ENCODE data around the gene GSX1.
A peak's percentile ranks its signal among the peaks of the same experiment; 100 is the strongest.
"Not testable (repeated sequence)": the region's sequence is repeated elsewhere in the genome, so short reads cannot be mapped to it uniquely, and the experiment has no call there.

The GSX1 gene

DNA sequence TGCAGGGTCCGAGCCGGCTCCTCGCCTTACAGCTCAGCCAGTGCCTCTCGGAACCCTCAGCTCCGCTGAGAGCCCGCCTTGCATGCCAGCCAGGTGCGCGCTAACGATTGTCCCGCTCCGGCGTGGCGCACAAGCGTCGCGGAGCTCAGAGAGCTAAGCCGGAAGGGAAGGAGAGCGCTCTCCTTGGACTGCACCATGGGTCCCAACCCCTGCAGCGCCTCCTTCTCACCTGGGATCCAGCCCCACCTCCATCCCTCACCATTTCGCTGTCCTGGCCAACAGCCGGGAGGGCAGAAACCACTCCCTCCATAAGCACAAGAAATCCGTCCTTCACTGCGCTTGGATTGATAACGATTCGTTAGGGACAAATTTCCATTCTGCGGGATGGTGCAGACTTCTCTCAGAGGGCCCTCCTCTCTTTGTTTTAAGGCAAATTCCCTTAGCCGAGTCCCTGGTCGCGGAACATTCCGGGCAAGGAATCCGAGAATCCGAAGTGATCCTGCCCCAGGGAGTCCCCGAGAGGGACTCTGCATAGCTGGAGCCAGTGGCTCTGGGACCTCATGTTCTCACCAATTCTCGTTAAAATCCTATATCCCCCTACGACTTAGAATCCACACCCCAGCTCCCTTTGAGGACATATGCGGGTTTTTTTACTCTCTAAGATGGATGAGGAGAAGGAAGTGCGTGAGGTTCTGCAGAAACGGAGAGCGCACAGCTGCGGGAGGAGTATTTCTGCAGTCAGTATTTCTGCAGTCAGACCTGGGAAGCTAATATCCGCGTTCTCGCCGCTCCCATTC lies 2.8 kb downstream of the GSX1 start:
- no peak for DNase-seq

DNA sequence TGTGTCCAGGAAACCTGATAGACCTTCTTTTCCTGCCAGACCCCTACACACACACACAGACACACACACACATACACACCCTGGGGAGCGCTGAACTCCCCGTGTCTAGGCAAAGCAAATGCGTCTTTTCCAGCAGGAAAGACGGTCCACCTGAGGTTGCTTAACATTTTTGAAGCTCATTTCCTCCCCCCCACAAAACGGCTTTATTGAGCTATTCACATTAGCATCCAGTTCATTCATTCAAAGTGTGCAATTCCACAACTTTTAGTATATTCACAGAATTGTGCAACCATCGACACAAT lies 3.4 kb downstream of the GSX1 start:
- DNase-seq, result no peak

DNA sequence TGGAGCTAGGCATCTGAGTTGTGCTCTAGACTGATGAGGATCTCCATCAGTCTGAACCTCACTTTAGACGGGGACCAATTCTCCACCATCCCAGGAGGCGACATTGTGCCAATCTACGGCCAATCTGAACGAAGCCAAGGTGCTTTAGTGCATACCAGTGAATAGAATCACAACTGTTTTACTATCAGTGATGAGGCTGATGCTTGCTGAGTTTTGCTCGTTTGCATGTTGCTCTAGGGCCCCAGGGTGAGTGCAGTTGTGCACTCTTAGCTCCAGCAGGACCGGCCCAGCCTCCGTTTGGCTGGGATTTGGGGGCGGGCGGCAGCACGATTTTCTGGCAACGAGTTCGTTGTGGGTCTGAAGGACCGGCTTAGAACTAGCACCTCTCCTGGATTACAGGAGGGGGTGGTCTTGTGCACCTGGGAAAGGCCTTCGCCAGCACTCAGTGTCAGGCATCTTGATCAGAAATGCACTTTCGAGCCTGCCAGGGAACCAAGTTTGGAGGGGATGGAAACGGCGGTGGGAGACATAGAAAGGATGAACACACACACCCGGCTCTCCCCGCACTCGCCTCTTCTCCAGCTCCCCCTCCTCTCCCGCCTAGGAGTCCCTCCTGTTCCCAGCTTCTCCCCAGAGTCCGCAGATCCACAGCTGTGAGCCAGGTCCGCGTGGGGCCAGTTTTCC lies 4.4 kb downstream of the GSX1 start:
- DNase-seq, result no peak

DNA sequence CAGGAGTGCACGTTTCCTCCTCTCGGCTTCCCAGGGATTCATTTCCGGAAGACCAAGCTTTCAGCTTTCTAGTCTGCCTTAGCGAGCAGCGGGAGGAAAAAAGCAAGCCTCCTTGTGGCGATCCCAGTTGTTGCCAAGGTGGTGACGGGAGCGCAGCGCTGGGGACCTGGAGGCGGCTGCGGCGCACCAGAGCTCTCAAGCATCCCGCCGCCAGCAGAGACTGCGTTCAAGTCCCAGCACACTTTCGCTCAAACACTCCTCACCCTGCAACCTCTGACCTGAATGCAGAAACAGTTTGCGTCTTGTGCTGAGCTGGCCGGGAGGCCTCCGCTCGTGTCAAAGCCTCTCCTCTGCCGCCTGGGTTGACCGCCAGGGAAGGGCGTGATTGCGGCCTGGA lies 4.9 kb downstream of the GSX1 start:
- DNase-seq, result no peak

DNA sequence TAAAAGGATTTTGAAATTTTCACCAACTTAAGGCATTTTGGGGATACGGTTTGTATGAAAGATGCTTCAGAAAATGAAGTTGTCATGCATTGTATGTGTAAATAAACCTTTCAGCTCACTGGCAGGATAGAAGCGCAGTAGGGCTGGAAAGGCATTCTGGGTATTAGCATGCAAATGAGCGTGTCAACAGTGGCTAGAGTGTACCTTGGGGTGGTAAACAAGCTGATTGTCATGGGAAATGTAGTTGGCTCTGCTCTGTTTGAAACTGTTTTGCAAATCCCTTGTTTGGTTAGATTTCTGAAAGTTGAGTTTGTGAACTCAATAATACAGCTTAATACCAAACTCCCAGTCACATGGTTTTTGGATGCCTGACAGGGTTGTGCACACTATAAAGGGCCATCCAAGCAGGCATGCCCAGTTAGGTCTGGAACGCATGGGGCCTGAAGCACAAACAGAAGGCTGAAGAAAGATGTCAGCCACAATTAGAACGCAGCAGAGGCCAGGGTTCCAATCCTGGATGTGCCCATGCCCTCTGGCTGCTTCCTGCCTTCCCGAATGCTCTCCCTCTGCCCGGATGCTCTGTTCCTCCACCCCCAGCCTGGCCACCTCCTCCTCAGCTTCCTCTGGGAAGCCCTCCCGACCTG lies 14.6 kb downstream of the GSX1 start:
- DNase-seq, result no peak

DNA sequence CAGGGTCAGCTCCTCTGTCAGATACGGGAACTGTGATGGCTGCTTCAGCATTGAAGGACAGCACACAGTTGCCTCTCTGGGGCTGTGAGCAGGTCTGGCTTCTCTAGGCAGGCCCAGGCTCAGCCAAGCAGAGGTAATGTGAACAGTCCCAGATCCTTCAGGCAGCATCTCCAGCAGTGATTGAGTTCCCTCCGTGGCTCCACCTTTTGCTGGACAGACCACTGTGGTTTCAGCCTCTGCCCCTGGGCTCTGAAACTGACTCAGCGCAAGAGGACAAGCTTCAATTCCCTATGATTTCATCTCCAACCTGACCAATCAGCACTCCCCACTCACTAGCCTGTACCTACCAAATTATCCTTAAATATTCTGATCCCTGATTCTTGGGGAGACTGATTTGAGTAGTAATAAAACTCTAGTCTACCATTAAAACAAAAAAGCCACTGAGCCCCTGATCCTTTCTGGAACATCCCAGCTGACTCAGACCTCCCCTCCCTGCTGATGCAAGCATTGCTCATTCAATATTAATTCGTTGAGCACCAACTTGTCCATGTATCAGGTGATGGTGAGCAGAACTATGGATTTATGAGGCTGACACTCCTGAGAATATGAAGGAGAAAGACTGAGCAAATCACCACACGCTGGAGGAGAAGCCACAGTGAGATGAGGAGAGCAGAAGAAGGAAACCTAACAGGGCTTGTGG lies 16.7 kb downstream of the GSX1 start:
- no peak for DNase-seq

DNA sequence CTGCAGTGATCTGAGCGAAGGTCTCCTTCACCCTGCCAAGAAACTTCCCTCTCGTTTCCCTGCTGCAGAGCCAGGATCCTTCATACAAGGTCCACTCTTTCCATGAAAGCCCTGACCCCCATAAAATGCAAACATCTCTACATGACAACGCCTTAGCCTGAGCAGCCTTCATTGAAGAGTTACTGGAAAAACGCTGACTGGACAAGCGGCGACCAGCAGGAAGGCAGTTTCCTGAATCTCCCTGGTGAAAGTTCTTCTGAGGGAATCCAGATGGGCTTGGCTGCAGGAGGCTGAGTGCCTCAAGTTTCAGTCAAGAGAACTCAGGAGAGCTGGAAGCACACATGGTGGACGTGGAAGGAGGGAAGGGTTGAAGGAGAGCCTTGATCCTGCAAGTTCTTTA lies 17.7 kb downstream of the GSX1 start:
- no peak for DNase-seq

DNA sequence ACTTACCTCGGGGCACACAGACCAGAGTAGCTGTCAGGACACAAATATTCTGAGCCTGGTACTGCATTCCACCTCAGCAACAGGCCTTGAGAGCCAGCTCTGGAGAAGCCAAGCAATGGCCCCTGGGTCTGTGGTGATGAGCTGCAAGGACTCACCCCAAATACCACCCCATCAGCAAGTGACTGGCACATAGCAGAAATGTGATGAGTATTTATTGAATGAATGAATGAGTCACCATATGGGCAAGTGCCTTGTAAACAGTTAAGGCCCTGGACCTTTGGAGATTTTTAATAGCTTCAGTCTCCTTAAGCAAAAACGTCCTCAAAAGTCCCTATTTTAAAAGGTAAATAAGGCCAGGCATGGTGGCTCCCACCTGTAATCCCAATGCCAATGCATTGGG lies 18.2 kb downstream of the GSX1 start:
- no peak for DNase-seq

DNA sequence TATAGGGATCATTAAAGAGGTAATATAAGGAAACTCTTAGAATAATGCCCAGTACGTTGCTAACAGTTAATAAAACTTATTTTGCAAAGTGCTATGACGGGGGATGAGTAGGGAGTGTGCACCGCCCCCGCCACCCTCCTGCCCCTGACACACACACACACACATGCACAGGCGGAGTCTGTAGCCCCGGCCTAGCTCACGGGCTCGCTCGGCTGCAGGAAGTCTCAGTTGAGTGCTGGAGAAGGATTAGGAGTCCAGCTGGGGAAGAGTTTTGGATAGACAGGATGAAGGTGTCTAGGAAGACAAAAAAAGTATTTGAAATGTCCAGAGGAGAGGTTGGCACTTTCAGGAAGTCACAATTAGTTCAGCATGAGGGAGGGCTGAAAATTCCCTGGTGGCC lies 21.5 kb downstream of the GSX1 start:
- no peak for DNase-seq

DNA sequence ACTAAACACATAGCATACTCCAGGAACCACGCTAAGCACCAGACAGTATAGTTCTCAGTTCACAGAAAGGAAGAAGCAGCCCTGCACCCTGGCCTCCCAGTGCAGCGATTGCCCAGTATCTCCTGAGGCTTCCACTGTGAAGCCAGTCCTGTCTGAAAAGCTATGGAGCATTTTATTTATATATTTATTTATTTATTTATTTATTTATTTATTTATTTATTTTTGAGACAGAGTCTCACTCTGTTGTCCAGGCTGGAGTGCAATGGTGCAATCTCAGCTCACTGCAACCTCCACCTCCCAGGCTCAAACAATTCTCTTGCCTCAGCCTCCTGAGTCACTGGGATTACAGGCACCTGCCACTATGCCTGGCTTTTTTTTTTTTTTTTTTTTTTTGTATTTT lies 25.5 kb downstream of the GSX1 start:
- not testable (repeated sequence) for DNase-seq

DNA sequence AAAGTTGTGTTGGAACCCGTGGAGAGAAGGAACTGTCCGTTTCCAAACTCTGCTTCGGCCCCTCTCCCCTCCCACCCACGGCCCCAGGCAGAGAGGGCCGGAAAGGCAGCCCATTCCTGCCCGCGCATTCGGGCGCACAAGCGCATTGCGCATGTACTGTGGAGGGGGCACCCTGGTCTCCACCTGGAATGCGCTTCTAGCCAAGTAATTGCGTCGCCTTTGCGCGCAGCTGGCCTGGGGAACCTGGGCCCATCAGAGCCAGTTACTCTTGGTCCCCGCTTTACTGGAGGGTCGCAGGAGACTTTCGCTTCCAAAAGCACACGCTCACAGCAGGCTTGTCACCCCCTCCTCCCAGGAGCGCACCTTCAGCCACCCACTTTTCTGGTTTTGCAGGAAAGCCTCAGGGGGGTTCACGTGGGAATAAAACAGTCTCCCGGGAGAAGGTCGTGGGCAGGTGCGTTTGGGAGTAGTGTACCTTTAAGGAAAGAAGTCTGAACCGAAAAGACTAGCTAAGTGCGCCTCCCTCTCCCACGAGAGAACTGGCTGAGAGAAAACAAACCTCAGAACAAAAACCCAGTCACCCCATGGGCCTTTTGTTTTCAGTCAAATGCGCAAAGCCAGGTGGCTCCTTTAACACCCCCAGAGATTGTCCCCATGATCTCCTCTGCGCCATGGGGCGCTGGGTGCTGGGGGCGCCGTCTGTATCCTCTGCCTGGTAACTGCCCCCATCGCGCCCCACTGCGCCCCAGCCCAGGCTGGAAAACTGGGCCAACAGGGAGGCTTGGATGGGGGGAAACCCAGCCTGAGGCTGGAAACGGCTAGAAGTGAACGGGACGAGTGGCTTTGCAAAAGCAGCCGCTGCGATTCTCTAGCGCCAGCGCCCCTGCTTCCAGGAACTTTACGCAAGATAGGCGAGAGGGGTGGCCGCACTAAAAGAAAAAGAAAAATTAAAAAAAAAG lies 28.5 kb downstream of the GSX1 start:
- no peak for DNase-seq

DNA sequence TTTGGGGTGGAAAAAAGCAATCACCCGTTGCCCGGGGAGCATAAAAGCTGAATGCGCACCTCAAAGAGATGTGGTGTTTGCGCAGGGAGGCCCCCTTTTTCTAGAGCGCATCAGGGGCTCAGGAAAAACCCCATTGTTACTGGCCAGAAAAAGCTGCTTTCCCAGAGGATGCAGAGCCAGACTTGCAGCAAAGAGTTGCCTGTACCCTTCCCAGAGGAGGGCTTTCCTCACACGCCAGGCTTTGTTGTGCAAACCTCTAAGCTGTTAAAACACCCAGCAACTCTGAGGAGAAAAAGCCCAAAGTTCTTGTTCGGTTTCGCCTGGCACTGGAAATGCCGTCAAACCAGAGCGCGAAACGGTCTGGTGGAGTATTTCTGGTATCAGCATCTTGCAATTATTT lies 29.3 kb downstream of the GSX1 start:
- no peak for DNase-seq

DNA sequence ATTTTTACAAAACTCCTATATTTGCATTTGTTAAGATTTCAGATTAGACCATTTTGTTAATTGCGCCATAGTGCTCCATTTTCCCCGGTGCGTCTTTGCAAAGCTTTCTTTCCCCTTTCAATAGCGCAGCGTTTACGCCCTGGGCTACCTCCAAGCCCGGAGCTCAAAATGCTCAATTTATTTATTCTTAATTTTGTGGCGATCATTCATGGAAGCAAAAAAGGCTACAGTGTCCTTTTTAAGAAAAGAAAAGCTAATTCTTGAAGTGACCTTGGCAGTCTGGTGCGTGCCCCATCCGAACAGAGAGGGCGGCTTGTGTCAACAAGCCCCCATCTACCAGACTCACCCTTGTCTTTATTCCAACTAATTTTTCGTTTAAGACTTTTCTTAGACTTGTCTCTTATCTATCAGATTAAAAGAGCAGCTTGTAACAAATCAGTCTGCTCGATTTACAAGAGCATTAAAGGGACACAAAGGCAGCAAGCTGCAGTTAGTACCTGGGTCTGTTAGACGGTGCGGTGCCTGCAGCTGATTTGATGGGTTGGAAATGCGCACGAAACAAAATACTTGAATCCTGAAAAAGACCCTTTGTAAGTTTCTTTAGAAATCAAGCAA lies 30.1 kb downstream of the GSX1 start:
- DNase-seq, result no peak

DNA sequence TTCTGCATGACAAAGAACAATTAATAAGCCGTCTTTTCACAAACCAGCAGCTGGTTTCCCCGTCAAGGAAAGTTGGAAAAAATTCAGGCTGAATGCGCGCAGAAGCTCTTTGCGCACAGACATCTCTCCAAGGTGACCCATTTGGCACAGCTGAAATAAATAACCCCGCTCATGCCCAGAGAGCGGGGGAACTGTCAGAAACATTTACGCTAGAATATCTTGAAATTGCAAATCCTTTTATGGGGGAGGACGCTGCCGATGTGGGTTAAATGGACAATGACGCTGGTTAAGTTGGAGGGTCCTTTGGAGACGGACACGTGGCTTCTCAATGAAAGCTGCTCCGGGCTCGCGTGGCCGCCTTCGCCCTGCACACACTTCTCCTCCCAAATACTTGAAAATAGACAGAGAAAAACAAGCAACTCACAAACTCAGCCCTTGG lies 30.6 kb downstream of the GSX1 start:
- no peak for DNase-seq

DNA sequence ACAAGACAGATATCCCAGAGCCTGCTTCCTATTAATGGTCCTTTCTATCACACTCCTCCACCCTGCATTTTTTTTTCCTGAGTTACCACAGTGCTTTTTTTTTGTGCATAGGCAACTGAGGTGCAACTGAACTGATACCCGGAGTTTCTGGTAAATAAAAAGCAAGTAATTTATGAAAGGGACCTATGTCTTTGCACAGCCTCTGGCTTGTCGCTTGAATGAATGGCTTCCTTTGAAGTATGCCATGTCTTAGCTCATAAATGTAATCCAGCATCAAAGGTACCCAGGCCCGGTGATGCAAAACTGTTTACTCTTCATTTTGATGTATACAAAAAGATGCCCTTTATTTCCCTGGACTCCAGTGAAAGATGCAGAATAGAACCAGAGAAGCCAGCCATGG lies 31.8 kb downstream of the GSX1 start:
- DNase-seq, result no peak

DNA sequence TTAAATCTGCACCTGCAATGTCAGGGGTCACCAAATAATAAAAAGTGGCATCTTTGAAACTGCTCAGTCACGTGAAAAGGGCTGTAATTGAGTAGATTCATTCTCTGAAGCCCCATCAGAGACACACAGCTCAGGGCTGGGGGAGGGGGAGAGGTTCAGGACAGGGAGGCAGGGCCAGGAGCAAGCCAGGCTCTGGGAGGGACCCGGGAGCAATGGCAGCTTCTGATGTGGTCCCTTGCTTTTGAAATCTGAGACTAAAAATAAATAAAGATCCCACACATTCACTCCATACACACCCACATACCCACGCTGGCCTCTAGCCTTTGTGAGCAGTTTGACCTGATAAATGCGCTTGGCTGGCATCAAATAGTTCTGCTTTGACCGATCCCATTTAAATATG lies 32.8 kb downstream of the GSX1 start:
- DNase-seq, result no peak

DNA sequence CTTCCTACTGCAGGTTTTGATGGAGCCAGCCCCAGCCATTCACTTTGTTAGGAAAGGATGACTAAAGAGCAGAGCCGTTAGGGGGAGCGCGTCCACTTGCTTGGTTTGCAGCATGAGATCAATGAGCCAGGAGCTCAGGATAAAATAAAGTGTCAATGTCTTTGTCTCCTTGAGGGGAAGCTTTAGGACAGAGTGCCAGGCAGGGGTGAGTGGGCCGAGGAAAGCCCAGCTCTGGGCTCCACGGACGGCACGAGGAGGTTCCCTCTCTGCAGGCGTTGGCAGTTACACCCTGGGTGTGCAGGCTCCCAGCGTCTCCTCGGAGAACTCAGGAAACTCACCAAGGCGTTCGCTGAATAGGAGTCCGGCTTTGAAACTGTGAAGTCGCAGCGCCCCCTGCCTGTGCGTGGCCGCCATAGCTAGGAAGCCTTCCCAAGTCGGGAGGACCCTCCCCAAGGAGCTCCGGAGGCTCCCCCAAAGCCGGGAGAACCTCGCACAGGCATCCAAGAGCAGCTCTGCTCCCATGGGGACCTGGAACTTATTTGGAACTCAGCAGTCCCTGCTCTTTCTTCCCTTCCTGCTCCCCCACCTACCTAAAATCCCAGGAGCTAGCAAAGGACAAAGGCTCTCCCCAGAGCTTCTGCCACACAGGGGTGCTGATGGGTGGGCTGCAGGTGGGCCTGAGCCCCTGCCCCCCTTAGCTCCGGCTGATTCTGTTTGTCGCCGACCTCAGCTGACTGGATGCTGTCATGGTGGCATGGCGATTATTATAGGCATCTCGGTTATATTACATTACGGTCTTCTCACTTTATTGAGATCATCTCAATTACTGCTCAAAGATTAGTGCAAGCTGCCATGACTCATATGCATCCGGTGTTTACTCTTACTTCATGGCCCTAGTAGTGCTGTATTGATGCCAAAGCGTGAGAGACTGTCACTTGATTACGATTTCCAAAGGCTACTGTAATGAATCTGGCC lies 34.4 kb downstream of the GSX1 start:
- DNase-seq, result peak; percentile 75

DNA sequence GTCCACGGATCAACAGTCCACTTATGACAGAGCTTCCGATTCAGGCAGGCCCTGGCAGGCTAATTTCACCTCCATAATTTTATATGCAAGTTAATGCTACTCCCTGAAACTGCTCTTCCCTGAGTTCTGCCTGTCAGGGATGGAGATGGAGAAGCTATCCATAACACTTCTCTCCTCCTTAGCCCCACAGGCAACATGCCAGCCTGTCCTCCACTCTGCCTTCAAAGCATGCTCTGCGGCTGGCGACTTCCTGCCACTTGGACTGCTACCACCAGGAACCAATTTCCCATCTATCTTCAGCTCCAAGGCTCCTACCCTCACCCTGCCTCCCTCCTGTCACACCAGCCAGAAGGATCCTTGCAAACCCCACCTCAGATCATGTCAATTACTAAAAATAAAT lies 35.4 kb downstream of the GSX1 start:
- DNase-seq, result no peak

DNA sequence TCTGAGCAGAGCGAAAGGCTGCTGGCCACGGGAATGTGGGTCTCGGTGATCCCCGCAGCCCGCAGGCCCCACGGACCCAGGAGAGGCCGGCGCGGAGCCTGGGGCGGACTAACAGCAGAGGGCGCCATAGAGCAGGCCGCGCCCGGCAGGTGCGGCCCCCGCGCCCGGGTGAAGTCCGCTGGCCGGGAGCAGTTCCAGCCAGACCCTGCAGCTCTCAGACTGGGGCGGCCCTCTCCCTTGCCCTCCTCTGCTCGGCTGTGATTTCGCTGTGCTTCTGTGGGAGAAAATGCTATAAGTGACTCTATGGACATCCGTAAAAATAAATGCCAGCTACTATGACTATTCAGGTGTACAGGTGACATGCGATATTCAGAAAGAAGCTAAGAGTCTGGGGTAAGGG lies 37.7 kb downstream of the GSX1 start:
- DNase-seq, result no peak

DNA sequence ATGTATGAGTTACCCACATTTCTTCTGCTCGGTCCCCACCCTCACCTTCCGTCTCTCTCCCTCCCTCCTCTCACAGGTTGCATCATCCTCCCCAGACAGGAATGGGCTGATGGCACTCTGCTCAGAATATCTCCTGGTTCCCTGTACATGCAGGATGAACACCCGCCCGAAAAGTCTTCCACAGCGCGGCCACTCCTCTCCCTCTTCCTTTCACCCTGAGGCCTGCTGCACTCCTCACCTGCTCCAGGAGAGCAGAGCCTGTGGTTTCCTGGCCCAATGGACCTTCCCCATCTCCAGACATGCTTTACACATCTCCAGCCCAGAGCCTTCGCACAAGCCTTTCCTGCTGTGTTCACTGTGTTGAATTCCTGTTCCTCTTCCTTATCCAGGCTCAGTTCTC lies 40.9 kb downstream of the GSX1 start:
- DNase-seq, result no peak

DNA sequence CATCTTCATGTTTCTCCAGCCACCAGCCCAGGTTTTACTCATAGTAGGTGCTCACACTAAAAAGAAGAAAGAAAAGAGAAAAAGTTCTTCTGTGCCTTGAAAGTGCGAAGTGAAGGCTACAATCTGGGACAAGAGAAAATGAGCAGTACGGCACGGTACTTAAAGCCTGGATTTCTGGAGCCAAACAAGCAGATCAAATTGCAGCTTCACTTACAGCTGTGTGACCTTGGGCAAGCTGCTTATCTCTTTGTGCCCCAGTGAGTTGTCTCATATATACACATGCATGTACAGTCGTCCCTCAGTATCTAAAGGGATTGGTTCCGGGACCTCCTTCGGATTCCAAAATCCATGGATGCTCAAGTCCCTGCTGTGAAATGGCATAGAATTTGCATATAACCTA lies 41.8 kb downstream of the GSX1 start:
- DNase-seq, result no peak
